T-helper 2 cell treated with Interferon-gamma antibody and Interleukin-4, amounts not matched to agents 100 ng/mL and 5 ng/mL, for 36 hours (primary cell): ENCODE measurements around the gene HOXC10. TPM values are rescaled to one million over a fixed set of nuclear protein-coding genes. Genes with fewer than 3 reads are reported as not detected.

Experiments
- intact Hi-C: fragments of 100-400 bp; cut with micrococcal nuclease; formaldehyde crosslinking; loops from one replicate; pipeline ENCODE4 v1.15.1; 2023
- total RNA-seq: library from RNA; stranded (reverse); gene quantifications from 2 replicates; pipeline ENCODE4 v1.2.3, GENCODE V29; 2022

The HOXC10 gene
- total RNA-seq, 1 donor from 2014 or later = not detected

- intact Hi-C loops = no loop called here
These were observed 39.2 kb downstream of the HOXC10 start for GRCh38 chr12:54024127-54024526.

GRCh38 chr12:54024581-54025305 lies 39.8 kb downstream of the HOXC10 start:
- intact Hi-C loops = no loop called here

GRCh38 chr12:54025499-54026405 lies 40.8 kb downstream of the HOXC10 start:
- intact Hi-C loops = no loop called here

GRCh38 chr12:54026640-54027441 lies 41.9 kb downstream of the HOXC10 start:
- intact Hi-C loops = no loop called here

- intact Hi-C loops = no loop called here
These were observed 42.5 kb downstream of the HOXC10 start for GRCh38 chr12:54027442-54027786.

GRCh38 chr12:54028314-54029201 lies 43.6 kb downstream of the HOXC10 start, which contains the start of gene HOXC6:
HOXC6 (plus strand) TSS chr12:54028440; CDS start chr12:54028522, 82 bp downstream.
- intact Hi-C loops = no loop called here

GRCh38 chr12:54029529-54030441 lies 44.8 kb downstream of the HOXC10 start:
- intact Hi-C loops = loop anchor here (5.0 kb wide), 2 partner anchors 32 to 47 kb away; no protein-coding TSS in a partner anchor

- intact Hi-C loops = loop anchor here (5.0 kb wide), 2 partner anchors 33 to 48 kb away; no protein-coding TSS in a partner anchor
These were observed 45.5 kb downstream of the HOXC10 start for GRCh38 chr12:54030442-54030801.

- intact Hi-C loops = loop anchor here (5.0 kb wide), 2 partner anchors 34 to 49 kb away; no protein-coding TSS in a partner anchor
These were observed 46.0 kb downstream of the HOXC10 start for GRCh38 chr12:54030889-54031471.

- intact Hi-C loops = loop anchor here (5.0 kb wide), 2 partner anchors 34 to 49 kb away; no protein-coding TSS in a partner anchor
These were observed 46.5 kb downstream of the HOXC10 start for GRCh38 chr12:54031480-54031879.

- intact Hi-C loops = loop anchor here (1.0 to 5.0 kb wide), 4 partner anchors 15 to 159 kb away; no protein-coding TSS in a partner anchor
These were observed 47.2 kb downstream of the HOXC10 start for GRCh38 chr12:54032086-54032619.

GRCh38 chr12:54032627-54033100 lies 47.7 kb downstream of the HOXC10 start, which contains the start of gene HOXC5:
HOXC5 (plus strand) TSS chr12:54033050; CDS start chr12:54033123, 73 bp downstream.
- intact Hi-C loops = loop anchor here (1.0 to 5.0 kb wide), 4 partner anchors 16 to 159 kb away; no protein-coding TSS in a partner anchor

GRCh38 chr12:54033106-54033979 lies 48.4 kb downstream of the HOXC10 start:
- intact Hi-C loops = loop anchor here (2.0 to 5.0 kb wide), 3 partner anchors 17 to 51 kb away; no protein-coding TSS in a partner anchor

- intact Hi-C loops = loop anchor here (2.0 to 5.0 kb wide), 3 partner anchors 17 to 52 kb away; no protein-coding TSS in a partner anchor
These were observed 49.2 kb downstream of the HOXC10 start for GRCh38 chr12:54033980-54034784.

- intact Hi-C loops = loop anchor here (5.0 kb wide), 2 partner anchors 38 to 53 kb away; no protein-coding TSS in a partner anchor
These were observed 49.9 kb downstream of the HOXC10 start for GRCh38 chr12:54034785-54035310.
